GF-D8 (cell line): Measurements from ENCODE around the gene ZC3H18.

Experiments used
- DNase-seq: peaks from one replicate; lab custom pipeline; 2025; lab: John Stamatoyannopoulos, UW

ZC3H18 gene

DNA sequence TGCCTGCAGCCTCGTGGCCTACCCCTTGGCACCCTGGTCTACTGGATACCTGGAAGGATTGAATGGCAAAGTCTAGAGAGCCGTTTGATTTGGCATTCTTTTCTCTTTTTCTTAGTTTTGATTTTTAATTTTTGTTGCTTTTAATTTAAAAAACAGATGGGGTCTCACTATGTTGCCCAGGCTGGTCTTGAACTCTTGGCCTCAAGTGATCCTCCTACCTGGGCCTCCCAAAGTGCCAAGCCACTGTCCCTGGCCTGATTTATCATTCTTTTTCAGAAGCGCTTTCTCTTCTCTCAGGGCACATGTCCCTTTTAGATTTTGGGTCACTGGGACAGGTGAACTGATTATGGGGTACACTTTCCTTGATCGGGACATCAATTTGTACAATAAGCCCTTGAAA, 10.8 kb downstream of the ZC3H18 start:
- DNase-seq, result no peak

DNA sequence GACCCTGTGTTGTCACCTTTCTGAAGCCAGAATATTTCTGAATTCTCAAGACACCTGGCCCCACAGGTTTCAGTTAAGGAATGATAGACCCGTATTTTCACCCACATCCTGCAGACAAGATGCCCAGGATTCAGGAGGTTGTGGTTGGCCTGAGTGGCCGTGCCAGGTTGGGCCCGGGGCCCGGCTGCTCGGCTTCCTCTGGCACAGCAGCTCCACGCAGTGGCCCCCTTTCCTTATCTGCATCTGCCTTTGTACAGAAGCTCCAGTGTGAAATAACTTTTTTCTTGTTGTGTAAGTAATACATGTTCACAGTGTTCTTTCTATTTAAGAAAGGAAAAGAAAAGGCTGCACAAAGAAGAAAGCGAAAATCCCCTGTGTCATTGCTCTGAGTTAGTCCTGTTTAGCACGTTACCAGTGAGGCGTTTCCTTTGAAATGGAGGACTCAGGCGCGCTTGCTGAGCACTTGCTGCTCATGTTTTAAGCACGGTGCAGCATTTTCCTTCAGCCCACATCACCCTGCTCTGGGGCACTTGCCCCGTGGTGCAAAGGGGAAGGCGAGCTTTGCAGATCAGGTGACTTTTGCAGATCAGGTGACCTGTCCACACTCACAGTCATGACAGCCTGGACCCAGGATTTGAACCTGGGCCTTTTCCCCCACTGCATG, 12.8 kb downstream of the ZC3H18 start:
- no peak for DNase-seq

DNA sequence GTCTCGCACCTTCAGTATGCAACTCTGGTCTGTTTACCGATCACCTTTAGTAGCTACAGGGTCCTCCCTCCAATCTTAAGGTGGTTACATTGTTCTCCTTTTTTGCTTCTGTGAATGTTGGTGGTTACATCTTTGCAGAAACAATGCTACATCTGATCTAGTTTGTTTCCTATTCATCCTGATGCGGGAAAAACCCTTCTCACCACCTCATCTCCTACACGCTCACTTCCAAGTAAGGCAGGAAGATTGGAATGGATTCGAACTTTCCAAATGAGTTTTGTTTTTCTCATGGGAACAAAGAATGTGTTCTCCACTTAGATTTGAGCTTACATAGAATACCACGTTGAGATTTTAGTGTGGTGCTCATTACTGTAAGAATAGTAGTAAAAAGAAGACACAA, 14.5 kb downstream of the ZC3H18 start:
- no peak for DNase-seq

DNA sequence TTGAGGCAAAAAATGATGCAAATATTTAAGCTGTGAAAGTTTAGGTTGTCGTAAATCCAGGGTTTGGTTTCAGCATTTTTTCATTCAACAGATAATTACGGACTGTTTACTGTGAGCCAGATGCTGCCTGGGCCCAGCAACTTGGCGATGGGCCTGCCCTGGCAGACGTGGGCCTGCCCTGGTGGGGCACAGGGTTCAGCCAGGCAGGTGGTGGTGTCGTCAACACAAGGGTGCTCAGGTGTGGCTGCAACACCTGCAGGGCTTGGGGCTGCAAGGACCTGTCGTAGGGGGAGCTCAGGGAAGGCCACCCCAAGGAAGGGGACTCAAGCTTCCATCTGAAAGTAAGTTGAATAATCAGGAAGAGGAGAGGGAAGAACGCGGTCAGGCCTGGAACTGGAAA, 15.1 kb downstream of the ZC3H18 start:
- no peak for DNase-seq

DNA sequence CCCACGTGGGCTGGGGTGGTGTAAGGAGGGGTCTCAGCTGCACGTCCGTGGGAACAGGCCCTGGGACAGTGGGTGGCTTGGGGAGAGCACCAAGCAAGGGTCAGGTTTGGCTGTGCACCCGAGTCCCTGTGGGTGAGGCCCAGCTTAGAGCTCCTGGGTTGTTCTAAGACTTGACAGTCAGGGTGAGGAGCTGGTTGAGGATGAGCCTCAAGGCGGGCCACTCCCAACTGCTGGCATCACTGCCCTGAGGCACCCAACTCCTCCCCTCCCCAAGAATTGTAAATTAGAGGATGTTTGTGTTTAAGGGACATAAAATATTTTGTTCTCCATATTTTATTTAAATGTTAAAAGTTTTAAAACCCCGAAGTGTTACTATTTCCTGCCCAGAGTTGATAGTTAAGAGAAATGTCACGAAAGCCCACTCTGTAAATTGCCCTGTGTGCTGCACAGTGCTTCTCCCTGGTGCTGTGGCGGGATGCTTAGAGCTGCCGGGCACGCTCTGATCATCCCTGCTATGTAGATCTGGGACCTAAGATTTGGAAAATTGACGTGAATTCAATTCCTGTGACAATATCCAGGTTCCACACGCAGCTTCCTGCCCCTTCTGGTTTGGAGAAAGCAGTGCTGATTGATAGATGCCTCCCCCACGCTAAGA, 15.9 kb downstream of the ZC3H18 start:
- DNase-seq, result no peak

DNA sequence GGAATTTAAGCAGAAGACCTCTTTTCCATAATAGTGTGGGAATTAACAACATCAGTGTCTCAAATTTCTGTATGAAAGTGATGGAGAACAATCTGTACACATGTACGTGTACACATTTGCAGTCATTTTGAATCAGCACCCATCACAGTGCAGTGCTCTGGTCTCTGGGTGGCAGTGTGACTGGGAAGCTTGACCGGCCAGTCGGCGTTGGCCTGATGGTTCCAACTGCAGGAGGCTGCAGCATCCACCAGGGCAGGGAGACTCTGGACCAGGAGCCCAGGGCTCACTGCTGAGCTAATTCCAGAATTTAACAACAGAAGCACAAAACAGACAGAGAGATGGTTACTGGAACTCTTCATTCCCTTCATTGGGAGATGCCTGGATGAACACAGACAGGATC, 17.9 kb downstream of the ZC3H18 start:
- DNase-seq, result no peak

DNA sequence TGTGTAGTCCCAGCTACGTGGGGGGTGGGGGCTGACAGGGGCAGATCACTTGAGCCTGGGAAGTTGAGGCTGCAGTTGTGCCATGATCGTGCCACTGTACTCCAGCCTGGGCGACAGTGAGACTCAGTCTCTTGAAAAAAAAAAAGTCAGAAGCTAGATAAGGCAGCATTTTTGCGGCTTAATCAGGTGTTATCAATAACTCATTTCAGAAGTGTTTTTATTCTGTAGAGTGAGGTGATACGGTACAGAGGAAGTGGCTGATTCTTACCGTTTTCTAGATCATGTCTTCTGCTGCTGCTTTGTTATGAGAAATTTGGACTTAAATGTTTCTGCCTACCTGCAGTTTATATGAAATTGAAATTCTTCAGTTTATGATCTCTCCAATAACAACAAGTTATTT, 18.6 kb downstream of the ZC3H18 start:
- DNase-seq, result no peak

DNA sequence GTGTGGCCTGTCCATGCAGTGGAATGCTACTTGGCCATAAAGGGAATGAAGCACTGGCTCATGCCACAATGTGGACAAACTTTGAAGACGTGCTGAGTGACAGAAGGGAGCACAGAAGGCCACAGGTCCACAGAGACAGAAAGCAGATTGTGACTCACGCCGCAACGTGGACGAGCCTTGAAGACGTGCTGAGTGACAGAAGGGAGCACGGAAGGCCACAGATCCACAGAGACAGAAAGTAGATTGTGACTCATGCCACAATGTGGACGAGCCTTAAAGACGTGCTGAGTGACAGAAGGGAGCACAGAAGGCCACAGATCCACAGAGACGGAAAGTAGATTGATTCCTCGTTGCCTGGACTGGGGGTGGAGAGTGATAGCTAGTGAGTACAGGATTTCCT, 19.2 kb downstream of the ZC3H18 start:
- no peak for DNase-seq

DNA sequence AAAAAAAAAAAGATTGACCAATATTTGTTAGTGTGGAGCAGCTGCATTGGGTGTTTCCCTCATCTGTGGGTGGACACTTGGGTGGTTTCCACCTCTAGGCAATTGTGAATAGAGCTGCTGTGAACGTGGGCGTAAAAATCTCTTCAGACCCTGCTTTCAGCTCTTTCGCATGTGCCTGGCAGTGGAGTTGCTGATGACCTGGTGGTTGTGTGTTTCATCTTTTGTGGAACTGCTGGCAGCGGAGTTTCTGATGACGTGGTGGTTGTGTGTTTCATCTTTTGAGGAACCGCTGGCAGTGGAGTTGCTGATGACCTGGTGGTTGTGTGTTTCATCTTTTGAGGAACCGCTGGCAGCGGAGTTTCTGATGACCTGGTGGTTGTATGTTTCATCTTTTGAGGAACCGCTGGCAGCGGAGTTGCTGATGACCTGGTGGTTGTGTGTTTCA, 21.4 kb downstream of the ZC3H18 start:
- no peak for DNase-seq

DNA sequence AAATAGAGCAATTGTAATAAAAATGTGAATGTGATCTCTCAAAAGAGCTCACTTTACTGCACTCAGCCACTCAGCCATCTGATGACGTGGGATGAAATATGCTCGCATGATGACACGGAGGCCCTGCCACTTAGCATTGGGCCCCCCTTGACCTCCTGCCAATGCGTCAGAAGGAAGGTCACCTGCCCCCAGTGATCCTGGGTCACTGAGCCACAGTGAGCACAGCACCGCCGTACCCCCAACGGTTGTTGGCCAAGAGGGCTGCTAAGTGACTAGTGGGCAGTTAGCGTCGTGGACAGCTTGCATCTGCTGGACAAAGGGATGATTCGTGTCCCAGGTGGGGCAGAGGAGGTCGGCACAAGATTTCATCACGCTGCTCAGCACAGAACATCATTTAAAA, 22.9 kb downstream of the ZC3H18 start:
- DNase-seq, result no peak

DNA sequence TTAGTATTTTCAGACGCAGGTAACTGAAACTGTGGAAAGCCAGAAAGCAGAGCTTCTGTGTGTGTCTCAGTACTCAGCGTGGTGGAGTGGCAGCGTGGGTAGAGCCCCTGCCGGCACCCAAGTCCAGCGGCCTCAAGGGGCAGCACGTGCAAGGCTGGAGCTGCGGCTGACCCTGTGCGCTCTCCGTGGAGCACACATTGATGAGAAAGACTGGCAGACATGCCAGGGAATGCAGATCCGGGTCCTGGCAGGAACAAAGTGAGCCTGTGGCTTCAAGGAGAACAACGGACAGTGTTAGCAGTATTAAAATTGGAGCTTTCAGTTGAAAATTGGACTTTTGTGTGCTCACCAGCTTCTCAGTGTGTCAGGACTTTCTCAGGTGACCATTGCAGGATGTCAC, 23.3 kb downstream of the ZC3H18 start:
- no peak for DNase-seq

DNA sequence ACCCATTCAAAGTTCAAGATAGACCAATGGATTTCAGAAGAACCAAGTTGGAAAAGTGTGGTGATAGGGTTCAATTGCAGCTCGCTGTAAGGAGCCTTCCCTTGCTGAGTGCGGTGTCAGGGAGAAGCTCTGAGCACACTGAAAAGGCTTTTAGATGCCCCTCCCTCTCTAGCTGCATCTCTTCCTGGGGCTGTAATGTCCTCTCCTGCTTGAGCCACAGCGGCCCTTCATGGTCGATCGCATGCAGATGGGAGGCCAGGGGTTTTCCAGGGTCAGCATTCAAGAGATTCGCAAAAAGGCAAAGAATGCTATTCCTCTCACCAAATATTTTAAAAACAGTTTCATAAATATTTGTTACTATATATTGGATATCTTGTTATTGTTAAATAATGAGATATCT, 23.7 kb downstream of the ZC3H18 start:
- no peak for DNase-seq

DNA sequence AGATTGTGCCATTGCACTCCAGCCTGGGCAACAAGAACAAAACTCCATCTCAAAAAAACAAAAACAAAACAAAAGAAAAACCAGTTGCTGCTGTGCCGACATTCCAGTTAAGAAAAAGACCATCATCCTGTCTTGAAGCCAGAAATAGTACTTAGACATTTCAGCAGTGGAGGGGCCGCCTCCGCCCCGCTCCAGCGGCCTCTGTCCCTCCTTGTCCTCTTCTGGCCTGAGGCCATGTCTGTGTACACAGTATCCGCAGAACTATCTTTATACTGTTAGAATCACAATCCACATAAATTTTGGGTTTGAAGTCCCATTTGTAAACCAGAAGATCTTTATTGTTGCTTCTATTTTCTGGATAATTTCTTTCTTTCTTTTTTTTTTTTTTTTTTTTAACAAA, 24.9 kb downstream of the ZC3H18 start:
- no peak for DNase-seq

DNA sequence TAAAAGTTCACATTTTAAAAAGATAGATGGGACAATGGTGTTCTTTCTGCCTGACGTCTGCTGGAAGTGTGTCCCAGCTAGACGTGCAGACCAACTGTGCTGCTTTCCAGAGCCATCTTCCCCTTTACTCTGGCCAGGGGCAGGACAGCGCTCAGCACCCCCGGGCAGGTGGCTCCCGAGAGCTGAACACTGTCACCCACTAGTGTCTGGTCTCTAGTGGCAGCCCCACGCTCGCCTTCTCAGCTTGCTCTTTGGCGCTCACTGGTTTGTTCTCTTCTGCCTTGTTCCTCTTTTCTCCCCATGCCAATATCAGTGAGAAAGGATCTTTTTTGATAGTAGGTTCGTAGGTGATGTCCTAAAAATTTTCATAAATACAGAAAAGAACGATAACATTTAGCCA, 25.7 kb downstream of the ZC3H18 start:
- no peak for DNase-seq

DNA sequence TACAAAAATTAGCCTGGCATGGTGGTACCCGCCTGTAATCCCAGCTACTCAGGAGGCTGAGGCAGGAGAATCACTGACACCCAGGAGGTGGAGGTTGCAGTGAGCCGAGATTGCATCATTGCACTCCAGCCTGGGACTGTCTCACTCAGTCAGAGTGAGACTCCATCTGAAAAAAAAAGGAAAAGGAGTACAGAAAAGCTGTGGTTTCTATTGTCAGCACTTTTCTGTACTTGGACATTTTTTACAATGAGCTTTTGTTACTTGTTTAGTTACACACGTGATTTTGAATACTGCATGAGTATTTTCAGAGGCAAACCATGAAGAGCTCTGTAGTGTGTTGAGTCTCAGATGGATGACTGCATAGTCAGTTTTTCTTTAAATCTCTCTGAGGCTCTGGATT, 26.3 kb downstream of the ZC3H18 start:
- DNase-seq, result no peak

DNA sequence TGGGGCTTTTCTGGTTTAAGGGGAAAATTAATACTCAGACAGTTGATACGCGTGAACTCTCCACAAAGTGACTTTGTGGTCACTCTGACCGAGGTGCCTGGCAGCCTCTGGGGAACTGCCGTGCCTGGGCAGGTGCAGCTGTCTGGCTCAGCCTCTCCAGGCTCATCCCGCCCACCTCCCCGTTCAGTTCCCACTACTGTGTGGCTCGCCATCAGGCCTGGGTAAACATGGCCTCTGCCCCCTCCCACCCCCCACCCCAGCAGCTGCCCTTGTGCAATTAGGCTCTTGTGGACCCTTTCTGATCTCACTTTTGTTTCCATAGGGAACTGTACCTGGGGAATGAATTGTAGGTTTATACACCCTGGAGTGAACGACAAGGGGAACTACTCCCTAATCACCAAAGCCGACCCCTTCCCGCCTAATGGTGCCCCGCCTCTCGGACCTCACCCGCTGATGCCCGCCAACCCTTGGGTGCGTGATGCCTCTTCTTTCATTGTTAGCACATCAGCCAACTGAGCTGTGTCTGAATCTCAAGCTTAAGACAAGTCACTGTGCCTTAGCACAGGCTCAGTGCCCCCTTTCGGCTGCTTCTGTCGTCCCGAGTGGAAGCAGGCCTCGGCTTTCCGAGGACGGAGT, 27.8 kb downstream of the ZC3H18 start:
- DNase-seq, result no peak

DNA sequence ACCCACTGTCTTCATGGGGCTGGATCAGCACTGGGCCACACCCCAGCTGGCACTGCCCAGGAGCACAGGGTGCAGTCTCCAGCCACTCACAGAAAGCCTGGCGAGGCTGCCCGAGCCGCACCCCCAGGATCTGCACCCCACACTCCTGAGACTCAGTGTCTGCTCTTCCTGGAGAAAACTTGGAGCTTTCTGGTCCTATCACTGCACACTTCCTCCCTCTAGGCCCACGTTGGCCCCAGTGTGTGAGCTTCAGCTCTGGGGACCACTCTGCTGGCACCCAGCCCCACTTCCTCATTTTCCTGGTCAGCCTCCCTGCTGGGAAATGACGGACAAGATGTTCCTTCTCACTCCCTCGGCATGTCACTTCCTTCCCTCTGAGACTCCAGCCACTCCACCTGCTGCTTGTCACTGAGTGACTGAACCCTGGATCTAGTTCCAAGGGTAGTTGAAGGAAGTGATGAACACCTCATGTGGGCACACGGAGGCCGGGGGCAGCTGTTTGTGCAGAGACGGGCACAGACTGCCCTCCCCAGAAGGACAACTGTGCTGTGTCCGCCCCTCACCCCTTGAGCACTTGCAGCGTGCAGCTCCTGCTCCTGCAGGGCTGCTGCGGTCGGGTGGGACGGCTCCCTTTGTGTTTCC, 29.0 kb downstream of the ZC3H18 start:
- peak; percentile 34 for DNase-seq

DNA sequence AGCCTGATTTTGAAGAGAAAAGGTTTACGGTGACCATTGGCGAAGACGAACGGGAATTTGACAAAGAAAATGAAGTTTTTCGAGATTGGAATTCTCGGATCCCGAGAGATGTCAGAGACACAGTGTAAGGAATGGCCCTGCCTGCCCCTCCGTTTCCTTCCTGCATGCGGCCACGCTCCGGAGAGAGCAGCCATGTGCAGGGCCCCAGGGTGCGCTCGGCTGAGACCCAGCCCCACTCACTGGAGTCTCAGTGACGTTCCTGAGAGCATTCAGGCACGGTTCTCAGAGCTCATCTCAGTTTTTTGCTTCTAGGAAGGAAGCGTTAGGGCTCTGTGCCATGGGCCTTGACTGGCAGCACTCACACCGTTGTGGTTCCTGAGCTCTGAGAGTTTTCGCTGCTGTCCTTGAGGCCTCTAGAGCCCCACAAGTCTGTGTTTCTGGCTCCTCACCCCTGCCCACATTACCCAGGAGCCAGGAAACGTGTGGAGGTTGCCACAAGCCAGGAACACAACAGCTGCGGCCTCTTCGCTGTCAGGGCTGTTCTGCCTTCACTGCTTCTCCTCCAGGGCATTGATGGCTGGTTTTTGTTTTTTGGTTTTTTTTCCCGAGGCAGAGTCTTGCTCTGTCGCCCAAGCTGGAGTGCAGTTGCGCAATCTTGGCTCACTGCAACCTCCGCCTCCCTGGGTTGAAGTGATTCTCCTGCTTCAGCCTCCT, 29.8 kb downstream of the ZC3H18 start:
- DNase-seq, result no peak

DNA sequence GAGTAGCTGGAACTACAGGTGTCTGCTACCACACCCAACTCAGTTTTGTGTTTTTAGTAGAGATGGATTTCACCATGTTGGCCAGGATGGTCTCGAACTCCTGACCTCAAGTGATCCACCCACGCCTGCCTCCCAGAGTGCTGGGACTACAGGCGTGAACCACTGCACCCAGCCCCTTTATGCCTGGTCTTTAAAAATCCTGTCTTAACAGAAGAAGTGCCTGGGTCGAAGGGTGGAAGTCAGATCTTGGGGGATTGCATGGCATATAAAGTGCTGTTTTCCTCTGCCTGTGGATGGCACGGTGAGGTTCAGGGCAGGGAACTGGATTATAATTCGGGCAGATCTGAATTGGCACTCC, 30.3 kb downstream of the ZC3H18 start:
- DNase-seq, result no peak

DNA sequence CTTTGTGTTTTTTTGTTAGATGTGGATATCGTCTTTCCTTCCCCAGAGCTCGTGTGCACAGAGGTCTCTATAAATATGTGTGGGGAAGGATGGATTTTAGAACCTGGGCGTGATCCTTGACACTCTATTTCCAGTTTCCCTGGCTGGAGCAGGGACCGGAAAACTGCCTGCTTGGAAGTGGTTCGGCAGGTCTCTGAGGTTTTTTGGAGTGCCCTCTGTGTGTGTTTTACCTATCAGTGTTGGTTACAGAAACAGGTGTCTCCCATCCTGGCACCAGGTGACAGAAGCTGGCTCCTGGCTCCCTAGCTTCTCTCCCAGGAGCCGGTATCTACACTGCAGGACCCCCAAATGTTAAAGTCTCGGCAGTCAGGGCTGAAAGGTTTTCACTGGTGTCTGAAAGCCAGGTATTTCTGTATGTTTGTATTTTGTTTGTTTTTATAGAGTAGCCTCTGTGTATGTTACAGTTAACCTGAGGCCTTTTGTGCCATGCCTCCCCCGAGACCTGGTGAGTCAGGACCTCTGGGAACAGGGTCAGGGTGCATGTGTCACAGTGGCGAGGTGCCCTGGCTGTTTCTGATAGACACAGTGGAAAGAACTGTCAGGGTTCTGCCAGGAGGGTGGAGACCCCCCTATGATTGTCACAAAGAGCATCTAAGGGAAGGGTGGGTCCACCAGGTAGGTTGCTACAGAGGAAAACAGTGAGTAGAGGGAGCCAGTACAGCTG, 31.3 kb downstream of the ZC3H18 start:
- no peak for DNase-seq

DNA sequence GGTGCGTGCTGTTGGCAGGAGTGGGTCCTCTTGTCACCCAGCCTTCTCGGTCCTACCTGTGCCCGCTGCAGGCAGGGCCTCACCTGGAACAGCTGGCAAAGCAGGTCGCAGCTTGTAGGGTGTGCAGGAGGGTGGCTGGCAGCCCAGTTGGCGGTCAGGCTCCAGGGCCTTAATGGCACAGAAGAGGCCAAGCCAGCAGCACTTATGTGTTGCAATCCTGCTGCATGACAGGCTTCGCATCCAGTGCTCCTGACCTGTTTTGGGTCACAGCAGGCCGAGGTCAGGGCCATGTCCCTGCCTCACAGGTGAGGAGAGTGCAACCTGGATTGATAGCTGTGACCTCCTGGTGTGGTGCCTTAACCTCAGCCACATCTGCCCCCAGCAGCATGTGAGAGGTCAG, 31.9 kb downstream of the ZC3H18 start:
- no peak for DNase-seq
